Measurements from ENCODE around the gene WDPCP. TPM values are rescaled to one million over a fixed set of nuclear protein-coding genes. Genes with fewer than 3 reads are reported as not detected.

Gene WDPCP
- total and polyA plus RNA-seq, 2 of the 8 experiments (the other 6 are each of a cell fraction or from before 2014, with no cell fraction given) = 9.3 to 25.8 TPM

DNA sequence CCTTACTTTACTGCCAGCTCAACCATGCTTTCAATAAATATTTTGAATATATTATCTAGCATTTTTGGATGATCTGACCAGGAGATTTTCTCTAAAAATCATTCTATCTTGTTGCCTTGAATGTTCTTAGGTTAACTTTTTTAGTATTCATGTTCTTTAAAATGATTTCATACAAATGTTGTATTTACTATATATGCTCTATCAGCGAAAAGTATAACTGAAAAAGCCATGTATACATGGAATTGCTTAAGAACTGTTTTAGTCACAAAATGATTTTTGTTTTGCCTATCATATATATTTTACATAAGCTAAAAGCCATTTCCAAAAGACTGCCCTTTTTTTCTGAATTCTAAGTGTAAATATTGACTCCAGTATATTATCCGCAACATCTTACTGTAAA lies 213.9 kb downstream of the WDPCP start:
- no peaks in the 10 kb centered on the region for H3K27me3 ChIP-seq (replicated peaks in 1 of 4; ENCODE audit: control insufficient read depth in 3 of 4, extremely low read depth in 1 of 4, insufficient read depth in 3 of 4, low read length in 3 of 4)
- no peak overlapping the region for H3K4me3 ChIP-seq (ENCODE audit: extremely low read depth in 1 of 4, insufficient read depth in 2 of 4, low read depth in 3 of 4, low read length in 4 of 4)
- no peak overlapping the region for H2AFZ ChIP-seq (ENCODE audit: low read length)
- H2AK5ac ChIP-seq (ENCODE audit: low read depth, low read length) = no peak overlapping the region
- H2BK5ac ChIP-seq (ENCODE audit: low read depth, low read length) = no peak overlapping the region
- H3K18ac ChIP-seq (ENCODE audit: extremely low read depth, low read length) = no peak overlapping the region
- no peak overlapping the region for H3K56ac ChIP-seq (replicated peaks; ENCODE audit: insufficient read length, low read depth, low read length)
- no peak overlapping the region for H3K4ac ChIP-seq (replicated peaks; ENCODE audit: insufficient read length, low read depth, low read length)
- H2BK20ac ChIP-seq (ENCODE audit: low read length) = no peak overlapping the region
- H4K8ac ChIP-seq (ENCODE audit: extremely low read depth, insufficient read depth, low read length) = no peak overlapping the region
- H3K27ac ChIP-seq (ENCODE audit: low read depth, low read length) = no peak overlapping the region
- H2BK12ac ChIP-seq (ENCODE audit: low read depth, low read length) = no peak overlapping the region
- H3K23me2 ChIP-seq (ENCODE audit: low read depth, low read length) = no peaks in the 10 kb centered on the region
- H2BK120ac ChIP-seq (replicated peaks; ENCODE audit: low read depth, low read length) = no peak overlapping the region
- H4K20me1 ChIP-seq (replicated peaks in 1 of 2; ENCODE audit: control insufficient read depth in 1 of 2, insufficient read depth in 2 of 2, low read length in 2 of 2) = no peaks in the 10 kb centered on the region
- ChIA-PET CTCF (ENCODE audit: partially characterized antibody) (interaction anchor here (0.7 to 2.5 kb wide), 2 partner anchors 113 to 126 kb away, joined by 3 to 10 read pairs; no protein-coding TSS in a partner anchor), POLR2A (ENCODE audit: partially characterized antibody) (no interaction called here)
- no peak overlapping the region for H3K14ac ChIP-seq (ENCODE audit: insufficient read length)
- peaks cover 0 to 6% (median 0%) of the 10 kb centered on the region in 4 experiments; a peak in 2 of 7 replicates for H3K4me1 ChIP-seq (replicated peaks in 1 of 4; ENCODE audit: control insufficient read depth in 3 of 4, insufficient read depth in 4 of 4, low read length in 3 of 4)
- no peak overlapping the region for H3K4me2 ChIP-seq (ENCODE audit: insufficient read depth in 1 of 2, low read depth in 2 of 2, low read length in 2 of 2)
- no peak overlapping the region for H3K9ac ChIP-seq (replicated peaks in 1 of 4; ENCODE audit: extremely low read depth in 1 of 4, low read depth in 3 of 4, low read length in 3 of 4)
- no peak overlapping the region for H4K91ac ChIP-seq (replicated peaks; ENCODE audit: insufficient read length, low read length)
- no peaks in the 10 kb centered on the region for H3K79me2 ChIP-seq (ENCODE audit: control insufficient read depth in 1 of 2, insufficient read depth in 2 of 2, low read length in 2 of 2)
- no peaks in the 10 kb centered on the region for H3K9me3 ChIP-seq (ENCODE audit: insufficient read depth in 2 of 2, low read depth in 1 of 2, low read length in 1 of 2)
- no peak overlapping the region for H4K5ac ChIP-seq (ENCODE audit: insufficient read length, low read depth, low read length)
- no peak for DNase-seq (ENCODE audit: low read depth in 1 of 2, low spot score in 2 of 2)
- no peaks in the 10 kb centered on the region for H3K79me1 ChIP-seq (ENCODE audit: low read depth, low read length)
- no peak for FAIRE-seq
- no peak overlapping the region for H2BK15ac ChIP-seq (ENCODE audit: low read length)
- WGBS, 2 experiments (ENCODE audit: extremely low coverage in 1 of 2, insufficient coverage in 1 of 2, insufficient read length in 1 of 2, insufficient replicate concordance in 2 of 2, low coverage in 1 of 2, low lambda C conversion rate in 2 of 2, missing lambda C conversion rate in 1 of 2) = 97% methylated on average over 2 of the region's 2 CpGs; no CpG with 5 or more reads in 1 of the 2 experiments
- no peak overlapping the region for H3K23ac ChIP-seq (ENCODE audit: insufficient read length)
- H3K36me3 ChIP-seq (ENCODE audit: control insufficient read depth in 2 of 4, insufficient read depth in 4 of 4, low read length in 3 of 4) = no peaks in the 10 kb centered on the region
- TF ChIP-seq BACH1 (IDR thresholded peaks at IDR 0.05; ENCODE audit: low read length) (no peak), CTBP2 (IDR thresholded peaks at IDR 0.05; ENCODE audit: borderline replicate concordance, insufficient read depth, insufficient read length, low read length) (no peak), RXRA (IDR thresholded peaks at IDR 0.05; ENCODE audit: insufficient read depth, low read depth, low read length) (no peak), GTF2F1 (IDR thresholded peaks at IDR 0.05; ENCODE audit: borderline replicate concordance, low read depth, low read length) (no peak), SIN3A (conservative IDR thresholded peaks at IDR 0.05 in 1 of 2, IDR thresholded peaks at IDR 0.05 in 1 of 2; ENCODE audit: low read depth in 1 of 2, low read length in 2 of 2) (no peak), GABPA (IDR thresholded peaks at IDR 0.05; ENCODE audit: borderline replicate concordance, insufficient read depth, low read length) (no peak), EZH2 (IDR thresholded peaks at IDR 0.05; ENCODE audit: low read depth, low read length, severe bottlenecking) (no peak), CHD2 (IDR thresholded peaks at IDR 0.05; ENCODE audit: low read length) (no peak), TAF7 (optimal IDR thresholded peaks at IDR 0.05; ENCODE audit: borderline replicate concordance, low read depth, low read length) (no peak), SIRT6 (IDR thresholded peaks at IDR 0.05; ENCODE audit: low read length) (no peak)
- TF ChIP-seq, protein P1, sequence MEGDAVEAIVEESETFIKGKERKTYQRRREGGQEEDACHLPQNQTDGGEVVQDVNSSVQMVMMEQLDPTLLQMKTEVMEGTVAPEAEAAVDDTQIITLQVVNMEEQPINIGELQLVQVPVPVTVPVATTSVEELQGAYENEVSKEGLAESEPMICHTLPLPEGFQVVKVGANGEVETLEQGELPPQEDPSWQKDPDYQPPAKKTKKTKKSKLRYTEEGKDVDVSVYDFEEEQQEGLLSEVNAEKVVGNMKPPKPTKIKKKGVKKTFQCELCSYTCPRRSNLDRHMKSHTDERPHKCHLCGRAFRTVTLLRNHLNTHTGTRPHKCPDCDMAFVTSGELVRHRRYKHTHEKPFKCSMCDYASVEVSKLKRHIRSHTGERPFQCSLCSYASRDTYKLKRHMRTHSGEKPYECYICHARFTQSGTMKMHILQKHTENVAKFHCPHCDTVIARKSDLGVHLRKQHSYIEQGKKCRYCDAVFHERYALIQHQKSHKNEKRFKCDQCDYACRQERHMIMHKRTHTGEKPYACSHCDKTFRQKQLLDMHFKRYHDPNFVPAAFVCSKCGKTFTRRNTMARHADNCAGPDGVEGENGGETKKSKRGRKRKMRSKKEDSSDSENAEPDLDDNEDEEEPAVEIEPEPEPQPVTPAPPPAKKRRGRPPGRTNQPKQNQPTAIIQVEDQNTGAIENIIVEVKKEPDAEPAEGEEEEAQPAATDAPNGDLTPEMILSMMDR (IDR thresholded peaks at IDR 0.05; ENCODE audit: control extremely low read depth in 1 of 3, insufficient read depth in 1 of 3, low read depth in 1 of 3, low read length in 3 of 3) = no peak
